SK-N-SH (cell line): ENCODE data around the gene MLLT3. TPM values are rescaled to one million over a fixed set of nuclear protein-coding genes. Genes with fewer than 3 reads are reported as not detected.

Experiments used
- CTCF ChIA-PET: fragments of 300-600, 350-600 bp; formaldehyde crosslinking; extraction: SDS; loops from one replicate; lab custom pipeline; 2021; lab: Yijun Ruan, JAX
- POLR2A ChIA-PET: fragments of 350-600 bp; sonication (Branson Sonifier 250); formaldehyde crosslinking; extraction: SDS; loops from one replicate; lab custom pipeline; 2020; ENCODE audit warnings: antibody characterized with exemption, inconsistent platforms; lab: Yijun Ruan, JAX
- DNase-seq: peaks from one replicate; pipeline ENCODE4 v3.0.0; 2012
- H2AFZ ChIP-seq: fragments of 200-600 bp; sonication (generic); 2 replicates; pipeline ENCODE4 v1.8.1; 2016; ENCODE audit warnings: antibody characterized with exemption, mild to moderate bottlenecking, low read depth
- H3F3A ChIP-seq: fragments of 200-600 bp; sonication (generic); replicated peaks from 2 replicates; pipeline ENCODE3; 2016; ENCODE audit warnings: antibody characterized with exemption, mild to moderate bottlenecking; ENCODE audit not compliant: insufficient read depth
- H3K27ac ChIP-seq, 2 experiments: fragments of 200-500 bp in 1 of 2; fragments of 200-600 bp in 1 of 2; sonication (Bioruptor generic) in 1 of 2; sonication (generic), shearing (Covaris generic) in 1 of 2; 2 replicates each; pipeline versions ENCODE4 v1.5.1 to v1.6.1; 2014 to 2016; ENCODE audit warnings: low read depth in 2 of 2, inconsistent platforms in 1 of 2, low read length in 1 of 2, mild to moderate bottlenecking in 1 of 2, mixed read lengths in 1 of 2
- H3K27me3 ChIP-seq: fragments of 200-600 bp; sonication (generic), shearing (Covaris generic); 2 replicates; pipeline ENCODE4 v1.6.1; 2016; ENCODE audit warnings: mixed run types; ENCODE audit not compliant: insufficient read depth
- H3K36me3 ChIP-seq, 2 experiments: fragments of 200-500 bp in 1 of 2; fragments of 200-600 bp in 1 of 2; sonication (Bioruptor generic) in 1 of 2; sonication (generic) in 1 of 2; replicated peaks in 1 of 2; 2 replicates each; pipeline versions ENCODE3 to v1.5.1; 2014 to 2016; ENCODE audit warnings: low read length in 1 of 2, mild to moderate bottlenecking in 1 of 2; ENCODE audit not compliant: insufficient read depth in 2 of 2, control insufficient read depth in 1 of 2
- H3K4me1 ChIP-seq, 2 experiments: fragments of 200-500 bp in 1 of 2; fragments of 200-600 bp in 1 of 2; sonication (Bioruptor generic) in 1 of 2; sonication (generic), shearing (Covaris generic) in 1 of 2; 2 replicates each; pipeline versions ENCODE4 v1.5.1 to v1.6.1; 2014 to 2016; ENCODE audit warnings: low read depth in 1 of 2, low read length in 1 of 2, mixed run types in 1 of 2; ENCODE audit not compliant: insufficient read depth in 2 of 2, control insufficient read depth in 1 of 2
- H3K4me2 ChIP-seq: fragments of 200-600 bp; sonication (generic), shearing (Covaris generic); 2 replicates; pipeline ENCODE4 v1.6.1; 2017; ENCODE audit warnings: mixed run types
- H3K4me3 ChIP-seq, 2 experiments: fragments of 200-500 bp in 1 of 2; fragments of 200-600 bp in 1 of 2; sonication (Bioruptor generic) in 1 of 2; sonication (generic), shearing (Covaris generic) in 1 of 2; 2 replicates each; pipeline versions ENCODE4 v1.5.1 to v1.8.1; 2014 to 2016; ENCODE audit warnings: low read depth in 2 of 2, inconsistent platforms in 1 of 2, low read length in 1 of 2, mild to moderate bottlenecking in 1 of 2, mixed read lengths in 1 of 2, moderate library complexity in 1 of 2
- H3K79me2 ChIP-seq: fragments of 200-600 bp; sonication (generic); 2 replicates; pipeline ENCODE4 v1.8.1; 2017; ENCODE audit warnings: mild to moderate bottlenecking; ENCODE audit not compliant: insufficient read depth
- H3K9ac ChIP-seq: fragments of 200-600 bp; sonication (generic); 2 replicates; pipeline ENCODE4 v1.6.1; 2017; ENCODE audit warnings: mixed run types
- H3K9me2 ChIP-seq: fragments of 200-600 bp; sonication (generic); 2 replicates; pipeline ENCODE4 v1.6.1; 2017; ENCODE audit warnings: mixed run types
- H3K9me3 ChIP-seq: fragments of 200-600 bp; sonication (generic); 2 replicates; pipeline ENCODE4 v1.6.1; 2017; ENCODE audit warnings: mixed run types, mild to moderate bottlenecking, moderate library complexity
- H4K20me1 ChIP-seq: fragments of 200-600 bp; sonication (generic); 2 replicates; pipeline ENCODE4 v1.6.1; 2017; ENCODE audit warnings: mild to moderate bottlenecking, mixed run types; ENCODE audit not compliant: insufficient read depth
- CHD2 ChIP-seq: fragments of 150-350 bp; IDR thresholded peaks from 2 replicates; pipeline ENCODE4 v1.6.1; 2018; ENCODE audit warnings: low read length; ENCODE audit not compliant: partially characterized antibody
- EZH2phosphoT487 ChIP-seq: fragments of 200-600 bp; sonication (generic); IDR thresholded peaks from 2 replicates; pipeline ENCODE4 v1.6.1; 2017; ENCODE audit warnings: low read depth, mixed run types, mild to moderate bottlenecking, antibody characterized with exemption, moderate library complexity, borderline replicate concordance
- FOXM1 ChIP-seq: IDR thresholded peaks from 2 replicates; pipeline ENCODE4 v1.4.0; 2012; ENCODE audit warnings: low read depth, mild to moderate bottlenecking
- GABPA ChIP-seq: IDR thresholded peaks from 2 replicates; pipeline ENCODE4 v1.4.0; 2012; ENCODE audit warnings: low read depth, mild to moderate bottlenecking
- MAX ChIP-seq: IDR thresholded peaks from 2 replicates; pipeline ENCODE4 v1.4.0; 2012; ENCODE audit warnings: low read depth
- MXI1 ChIP-seq: IDR thresholded peaks from 2 replicates; pipeline ENCODE4 v1.6.1; 2012; ENCODE audit warnings: mild to moderate bottlenecking, low read depth, low read length, improper control_type of control experiment
- RAD21 ChIP-seq: IDR thresholded peaks from 2 replicates; pipeline ENCODE4 v1.6.1; 2012; ENCODE audit warnings: mild to moderate bottlenecking, low read length
- RCOR1 ChIP-seq: fragments of 150-350 bp; IDR thresholded peaks from 2 replicates; pipeline ENCODE4 v1.6.1; 2017; ENCODE audit warnings: antibody characterized with exemption, low read length
- REST ChIP-seq: IDR thresholded peaks from 2 replicates; pipeline ENCODE4 v1.6.1; 2012; ENCODE audit warnings: mild to moderate bottlenecking, low read depth, low read length, moderate library complexity
- RXRA ChIP-seq: IDR thresholded peaks from 2 replicates; pipeline ENCODE4 v1.4.0; 2012; ENCODE audit warnings: low read depth, mild to moderate bottlenecking, borderline replicate concordance
- SIN3A ChIP-seq: IDR thresholded peaks from 2 replicates; pipeline ENCODE4 v1.6.1; 2012; ENCODE audit warnings: low read depth, mild to moderate bottlenecking, low read length, moderate library complexity, borderline replicate concordance
- SMC3 ChIP-seq: IDR thresholded peaks from 2 replicates; pipeline ENCODE4 v1.6.1; 2012; ENCODE audit warnings: low read depth, low read length, improper control_type of control experiment
- TAF1 ChIP-seq: IDR thresholded peaks from 2 replicates; pipeline ENCODE4 v1.6.1; 2012; ENCODE audit warnings: low read depth, mild to moderate bottlenecking, low read length, moderate library complexity, borderline replicate concordance
- TEAD4 ChIP-seq: IDR thresholded peaks from 2 replicates; pipeline ENCODE4 v1.4.0; 2012; ENCODE audit warnings: mild to moderate bottlenecking, borderline replicate concordance; ENCODE audit not compliant: insufficient read depth
- USF1 ChIP-seq: IDR thresholded peaks from 2 replicates; pipeline ENCODE4 v1.4.0; 2012; ENCODE audit warnings: low read depth, borderline replicate concordance
- USF2 ChIP-seq: fragments of 150-350 bp; IDR thresholded peaks from 2 replicates; pipeline ENCODE4 v1.6.1; 2017; ENCODE audit warnings: antibody characterized with exemption, low read length, low read depth, borderline replicate concordance
- ZBTB33 ChIP-seq: IDR thresholded peaks from 2 replicates; pipeline ENCODE4 v1.4.0; 2012; ENCODE audit warnings: low read depth, borderline replicate concordance
- WGBS: methylation state at CpG from one replicate; pipeline ENCODE4 v1.1.6; 2017; ENCODE audit warnings: low lambda C conversion rate; 5-methylcytosine and 5-hydroxymethylcytosine counted together
- polyA plus RNA-seq, 3 experiments: library from polyadenylated mRNA; depleted of rRNA; stranded (reverse); fragments of >200 nt; gene quantifications; 2 replicates each; pipeline ENCODE4 v1.2.3, GENCODE V29; 2012

Gene MLLT3
- polyA plus RNA-seq, 1 of the 3 experiments (the other 2 are of a cell fraction): 3.9 TPM

GRCh38 chr9:20316372-20316771 is 305.9 kb downstream of the MLLT3 start:
- Histone ChIP-seq H3K9me2 (no peaks in the 10 kb centered on the region), H3K9ac (no peak overlapping the region), H3F3A (peaks cover 7% of the 10 kb centered on the region), H3K27me3 (no peaks in the 10 kb centered on the region), H3K27ac (peak overlapping the region in 1 of 2 experiments; percentile 27; a peak in 1 of 4 replicates), H4K20me1 (no peaks in the 10 kb centered on the region), H2AFZ (no peak overlapping the region), H3K79me2 (no peaks in the 10 kb centered on the region), H3K9me3 (no peaks in the 10 kb centered on the region), H3K4me1 (no peaks in the 10 kb centered on the region), H3K4me3 (no peak overlapping the region), H3K4me2 (no peak overlapping the region), H3K36me3 (no peaks in the 10 kb centered on the region)
- DNase-seq: no peak
- WGBS: 84% methylated on average over 9 of the region's 9 CpGs
- ChIA-PET POLR2A (no interaction called here), CTCF (no interaction called here)
- TF ChIP-seq USF1 (no peak), RXRA (no peak), FOXM1 (no peak), MXI1 (no peak), TEAD4 (no peak), GABPA (no peak), CHD2 (no peak), EZH2phosphoT487 (no peak), TAF1 (no peak), SMC3 (no peak), REST (no peak), RAD21 (no peak), USF2 (no peak), RCOR1 (no peak), SIN3A (no peak), MAX (no peak), ZBTB33 (no peak)
